Tibial artery (tissue), 4 donors: ENCODE results near the gene SPTBN2.

Source experiments
- DNase-seq, 2 donors: peaks; one replicate each; pipeline ENCODE4 v3.0.0-alpha.2; 2019
- H3K27ac ChIP-seq, 2 donors: fragments of 200-600 bp; sonication (generic) in 1 of 2; 1 replicate in 1 of 2; 2 replicates in 1 of 2; pipeline ENCODE4 v1.5.1; 2018 to 2019; ENCODE audit warnings: mild to moderate bottlenecking in 1 of 2
- H3K27me3 ChIP-seq, 2 donors: fragments of 200-600 bp; sonication (generic) in 1 of 2; one replicate each; pipeline versions ENCODE4 v1.5.1 to v1.6.0; 2016 to 2019
- H3K36me3 ChIP-seq, 3 donors: fragments of 200-600 bp; sonication (generic) in 2 of 3; one replicate each; pipeline ENCODE4 v1.5.1; 2016 to 2019; ENCODE audit warnings: mild to moderate bottlenecking in 2 of 3
- H3K4me1 ChIP-seq, 4 donors: fragments of 200-600 bp; sonication (generic) in 2 of 4; 1 replicate in 3 of 4; 2 replicates in 1 of 4; pipeline ENCODE4 v1.5.1; 2016 to 2019
- H3K4me3 ChIP-seq, 2 donors: fragments of 200-600 bp; sonication (generic) in 1 of 2; 1 replicate in 1 of 2; 2 replicates in 1 of 2; pipeline ENCODE4 v1.5.1; 2018 to 2019; ENCODE audit warnings: mild to moderate bottlenecking in 2 of 2
- H3K9me3 ChIP-seq, 3 donors: fragments of 200-600 bp; sonication (generic) in 1 of 3; one replicate each; pipeline ENCODE4 v1.5.1; 2016 to 2019
- CTCF ChIP-seq, 2 experiments: fragments of 200-600 bp in 1 of 2; fragments of 450-650 bp in 1 of 2; IDR thresholded peaks; one replicate each; pipeline ENCODE4 v1.5.1; 2017 to 2019; ENCODE audit warnings: antibody characterized with exemption in 2 of 2, mild to moderate bottlenecking in 1 of 2, moderate library complexity in 1 of 2
- intact Hi-C: fragments of 100-400 bp; cut with DNase I; formaldehyde crosslinking; loops from one replicate; pipeline ENCODE4 v1.15.0; 2023; ENCODE audit warnings: low total_unique reads

Gene SPTBN2

GRCh38 chr11:66706989-66707388, 22.0 kb downstream of the SPTBN2 start:
- no peak for DNase-seq
- Histone ChIP-seq H3K4me1 (no peaks in the 10 kb centered on the region), H3K36me3 (peaks cover 0 to 34% (median 0%) of the 10 kb centered on the region in 3 donors), H3K27ac (no peak overlapping the region), H3K4me3 (no peak overlapping the region), H3K9me3 (no peaks in the 10 kb centered on the region), H3K27me3 (no peaks in the 10 kb centered on the region)
- TF ChIP-seq CTCF (IDR thresholded peaks at IDR 0.05), result no peak
- intact Hi-C loops, result no loop called here

GRCh38 chr11:66705587-66706335, 23.3 kb downstream of the SPTBN2 start:
- H3K4me3 ChIP-seq, result no peak overlapping the region
- no peak for DNase-seq
- no peak overlapping the region for H3K27ac ChIP-seq
- intact Hi-C loops, result no loop called here
- TF ChIP-seq CTCF (IDR thresholded peaks at IDR 0.05), result no peak
- H3K4me1 ChIP-seq, result no peaks in the 10 kb centered on the region
- peaks cover 0 to 40% (median 0%) of the 10 kb centered on the region in 3 donors for H3K36me3 ChIP-seq
- no peaks in the 10 kb centered on the region for H3K27me3 ChIP-seq
- no peaks in the 10 kb centered on the region for H3K9me3 ChIP-seq

- no peaks in the 10 kb centered on the region for H3K4me1 ChIP-seq
- H3K4me3 ChIP-seq, result no peak overlapping the region
- DNase-seq, result no peak
- TF ChIP-seq CTCF (IDR thresholded peaks at IDR 0.05), result no peak
- intact Hi-C loops, result no loop called here
- no peak overlapping the region for H3K27ac ChIP-seq
- H3K9me3 ChIP-seq, result no peaks in the 10 kb centered on the region
- peaks cover 0 to 42% (median 0%) of the 10 kb centered on the region in 3 donors for H3K36me3 ChIP-seq
- H3K27me3 ChIP-seq, result no peaks in the 10 kb centered on the region
Observed at GRCh38 chr11:66704659-66705360, 24.2 kb downstream of the SPTBN2 start.

GRCh38 chr11:66701432-66702240, 27.4 kb downstream of the SPTBN2 start:
- intact Hi-C loops, result no loop called here
- Histone ChIP-seq H3K4me1 (no peaks in the 10 kb centered on the region), H3K4me3 (no peak overlapping the region), H3K27me3 (no peaks in the 10 kb centered on the region), H3K36me3 (peaks cover 0 to 35% (median 5%) of the 10 kb centered on the region in 3 donors), H3K27ac (no peak overlapping the region), H3K9me3 (no peaks in the 10 kb centered on the region)
- no peak for TF ChIP-seq CTCF (IDR thresholded peaks at IDR 0.05)
- DNase-seq, result no peak

- H3K9me3 ChIP-seq, result no peaks in the 10 kb centered on the region
- DNase-seq, result no peak
- no peak overlapping the region for H3K4me3 ChIP-seq
- H3K36me3 ChIP-seq, result peaks cover 0 to 34% (median 5%) of the 10 kb centered on the region in 3 donors
- no peaks in the 10 kb centered on the region for H3K4me1 ChIP-seq
- H3K27ac ChIP-seq, result no peak overlapping the region
- TF ChIP-seq CTCF (IDR thresholded peaks at IDR 0.05), result no peak
- H3K27me3 ChIP-seq, result no peaks in the 10 kb centered on the region
- intact Hi-C loops, result no loop called here
Observed at GRCh38 chr11:66700742-66701141, 28.3 kb downstream of the SPTBN2 start.
